Gastroesophageal sphincter (tissue), 3 donors: Measurements from ENCODE around the gene ADSS2.

ENCODE experiments used
- CTCF ChIP-seq, 4 experiments: fragments of 200-600 bp in 2 of 4; fragments of 450-650 bp in 2 of 4; sonication (generic) in 1 of 4; IDR thresholded peaks; one replicate each; pipeline ENCODE4 v1.5.1; 2017 to 2019; ENCODE audit warnings: antibody characterized with exemption in 4 of 4, mild to moderate bottlenecking in 2 of 4, moderate library complexity in 2 of 4
- EP300 ChIP-seq: sonication (generic); formaldehyde crosslinking; IDR thresholded peaks from one replicate; pipeline ENCODE4 v1.6.1; 2017; ENCODE audit warnings: antibody characterized with exemption, mild to moderate bottlenecking
- POLR2A ChIP-seq, 2 donors: fragments of 450-650 bp; IDR thresholded peaks; one replicate each; pipeline ENCODE4 v1.6.1; 2017; ENCODE audit warnings: antibody characterized with exemption in 2 of 2, mild to moderate bottlenecking in 2 of 2, moderate library complexity in 1 of 2
- POLR2AphosphoS5 ChIP-seq: sonication (generic); formaldehyde crosslinking; IDR thresholded peaks from one replicate; pipeline ENCODE4 v1.6.1; 2017; ENCODE audit warnings: antibody characterized with exemption

DNA sequence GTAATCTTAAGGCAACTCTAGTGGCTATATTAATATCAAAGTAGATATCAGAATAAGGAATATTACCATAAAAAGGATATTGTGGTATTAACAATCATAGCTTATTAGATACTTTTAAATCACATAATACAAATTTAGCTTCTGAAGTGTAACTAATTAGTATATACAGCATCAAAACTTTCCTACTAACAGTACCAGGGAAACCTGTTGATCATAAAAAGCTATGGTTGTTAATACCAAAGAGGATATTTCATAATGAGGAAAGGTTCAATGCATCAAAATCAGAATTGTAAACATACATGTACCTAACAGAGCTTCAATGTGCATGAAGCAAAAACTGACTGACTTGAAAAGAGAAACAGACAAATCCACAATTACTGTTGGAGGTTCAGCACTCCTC lies 24.1 kb downstream of the ADSS2 start:
- TF ChIP-seq CTCF (IDR thresholded peaks at IDR 0.05) (no peak), POLR2A (IDR thresholded peaks at IDR 0.05) (no peak), EP300 (no peak), POLR2AphosphoS5 (no peak)
